ENCODE data around the gene MEI1.

Gene MEI1

GRCh38 chr22:41799486-41800347 lies 100.4 kb downstream of the MEI1 start:
- no peak for TF ChIP-seq CTCF (IDR thresholded peaks at IDR 0.05; ENCODE audit: insufficient read depth, low read depth, low read length, missing control alignments)
- H3K4me3 ChIP-seq (ENCODE audit: low read depth, low read length): peak overlapping the region; percentile 93
- no peak for DNase-seq (ENCODE audit: low read depth)

GRCh38 chr22:41800348-41801146 lies 101.2 kb downstream of the MEI1 start, which contains the start of gene CCDC134:
Gene CCDC134 (plus strand): TSS chr22:41800679. CDS start chr22:41808891, 8,212 bp downstream.
- no peak for TF ChIP-seq CTCF (IDR thresholded peaks at IDR 0.05; ENCODE audit: insufficient read depth, low read depth, low read length, missing control alignments)
- peak; percentile 95 for DNase-seq (ENCODE audit: low read depth)
- peak within 1 kb of the TSS; percentile 93 for H3K4me3 ChIP-seq (ENCODE audit: low read depth, low read length)

- TF ChIP-seq CTCF (IDR thresholded peaks at IDR 0.05; ENCODE audit: insufficient read depth, low read depth, low read length, missing control alignments): no peak
- peak overlapping the region; percentile 93 for H3K4me3 ChIP-seq (ENCODE audit: low read depth, low read length)
- no peak for DNase-seq (ENCODE audit: low read depth)
These were observed 102.0 kb downstream of the MEI1 start for GRCh38 chr22:41801147-41801819.

GRCh38 chr22:41801886-41802285 lies 102.6 kb downstream of the MEI1 start:
- peak; percentile 42 for DNase-seq (ENCODE audit: low read depth)
- peak overlapping the region; percentile 93 for H3K4me3 ChIP-seq (ENCODE audit: low read depth, low read length)
- no peak for TF ChIP-seq CTCF (IDR thresholded peaks at IDR 0.05; ENCODE audit: insufficient read depth, low read depth, low read length, missing control alignments)

- no peak for TF ChIP-seq CTCF (IDR thresholded peaks at IDR 0.05; ENCODE audit: insufficient read depth, low read depth, low read length, missing control alignments)
- DNase-seq (ENCODE audit: low read depth): no peak
- no peak overlapping the region for H3K4me3 ChIP-seq (ENCODE audit: low read depth, low read length)
These were observed 106.3 kb downstream of the MEI1 start for GRCh38 chr22:41805639-41806038.

- no peak for TF ChIP-seq CTCF (IDR thresholded peaks at IDR 0.05; ENCODE audit: insufficient read depth, low read depth, low read length, missing control alignments)
- no peak for DNase-seq (ENCODE audit: low read depth)
- no peak overlapping the region for H3K4me3 ChIP-seq (ENCODE audit: low read depth, low read length)
These were observed 109.1 kb downstream of the MEI1 start for GRCh38 chr22:41808400-41808799.
